H1 (cell line): ENCODE data around the gene TNC. TPM values are rescaled to one million over a fixed set of nuclear protein-coding genes. Genes with fewer than 3 reads are reported as not detected.

Experiments used
- FOSL1 ChIP-seq: IDR thresholded peaks from 2 replicates; pipeline ENCODE4 v1.6.1; 2011; ENCODE audit warnings: mild to moderate bottlenecking, low read depth, low read length, moderate library complexity; ENCODE audit not compliant: insufficient read depth
- KDM4A ChIP-seq: IDR thresholded peaks from one replicate; pipeline ENCODE4 v1.7.1; 2012; ENCODE audit warnings: low read depth, mild to moderate bottlenecking, moderate library complexity, low read length, inconsistent platforms; ENCODE audit not compliant: severe bottlenecking
- SIRT6 ChIP-seq: IDR thresholded peaks from one replicate; pipeline ENCODE4 v1.7.1; 2012; ENCODE audit warnings: low read length, inconsistent platforms
- SP1 ChIP-seq: IDR thresholded peaks from 2 replicates; pipeline ENCODE4 v1.6.1; 2011; ENCODE audit warnings: low read depth, low read length
- SP2 ChIP-seq: IDR thresholded peaks from 2 replicates; pipeline ENCODE4 v1.6.1; 2012; ENCODE audit warnings: mild to moderate bottlenecking, low read length, inconsistent platforms
- polyA plus RNA-seq, 7 experiments: library from polyadenylated mRNA; depleted of rRNA in 3 of 7; stranded (reverse) in 5 of 7; unstranded in 2 of 7; fragments of >200 nt in 5 of 7; fragments of 200-250 nt in 2 of 7; gene quantifications; 1 replicate in 5 of 7; 2 replicates in 1 of 7; 4 replicates in 1 of 7; pipeline versions ENCODE4 v1.2.1 to v1.2.3, GENCODE V29; 2011 to 2013; ENCODE audit warnings: missing spikeins in 2 of 7, mixed read lengths in 2 of 7
- total RNA-seq: library from RNA; stranded (reverse); fragmentation: NEBNext Ultra II Directional; extraction: Animal tissue kit (Norgen Biotek cat#: 25700); gene quantifications from 2 replicates; pipeline ENCODE4 v1.2.1, GENCODE V29; 2021

The TNC gene
- total and polyA plus RNA-seq, 2 of the 8 experiments (the other 6 are each of a cell fraction or from before 2014, with no cell fraction given): 6.2 to 11.4 TPM

- no peak for TF ChIP-seq SIRT6
- no peak for TF ChIP-seq KDM4A
- TF ChIP-seq FOSL1: no peak
- TF ChIP-seq SP2: no peak
- no peak for TF ChIP-seq SP1
- TF ChIP-seq, all 59 proteins: peak for 0
Observed at GRCh38 chr9:115090486-115090885, 27.5 kb downstream of the TNC start (continued).
